Suprapubic skin (tissue), 4 donors: Measurements from ENCODE around the gene DSG3. TPM values are rescaled to one million over a fixed set of nuclear protein-coding genes. Genes with fewer than 3 reads are reported as not detected.
A peak's percentile ranks its signal among the peaks of the same experiment; 100 is the strongest.

Experiments
- DNase-seq, 2 donors: peaks; one replicate each; pipeline ENCODE4 v3.0.0-alpha.2; 2019; ENCODE audit warnings: low spot score in 2 of 2
- H3K27ac ChIP-seq: fragments of 200-600 bp; sonication (generic); one replicate; pipeline ENCODE4 v1.5.1; 2019
- H3K27me3 ChIP-seq: fragments of 200-600 bp; sonication (generic); one replicate; pipeline ENCODE4 v1.5.1; 2019
- H3K36me3 ChIP-seq: fragments of 200-600 bp; sonication (generic); one replicate; pipeline ENCODE4 v1.5.1; 2019
- H3K4me1 ChIP-seq: fragments of 200-600 bp; sonication (generic); one replicate; pipeline ENCODE4 v1.5.1; 2019
- H3K4me3 ChIP-seq: fragments of 200-600 bp; sonication (generic); one replicate; pipeline ENCODE4 v1.5.1; 2019; ENCODE audit warnings: mild to moderate bottlenecking
- H3K9me3 ChIP-seq: fragments of 200-600 bp; sonication (generic); one replicate; pipeline ENCODE4 v1.5.1; 2019
- EP300 ChIP-seq: sonication (generic); formaldehyde crosslinking; IDR thresholded peaks from one replicate; pipeline ENCODE4 v1.6.1; 2017; ENCODE audit warnings: antibody characterized with exemption
- POLR2A ChIP-seq, 2 donors: fragments of 450-650 bp; IDR thresholded peaks; one replicate each; pipeline ENCODE4 v1.6.1; 2017; ENCODE audit warnings: antibody characterized with exemption in 2 of 2, mild to moderate bottlenecking in 2 of 2, moderate library complexity in 2 of 2
- POLR2AphosphoS5 ChIP-seq, 3 donors: sonication (generic); formaldehyde crosslinking; IDR thresholded peaks; one replicate each; pipeline ENCODE4 v1.6.1; 2017; ENCODE audit warnings: antibody characterized with exemption in 3 of 3
- WGBS: methylation state at CpG from one replicate; pipeline ENCODE4 v1.1.5; 2018; 5-methylcytosine and 5-hydroxymethylcytosine counted together
- total RNA-seq, 4 donors: library from RNA; depleted of rRNA; stranded (reverse); fragments of >200 nt; gene quantifications; one replicate each; pipeline ENCODE4 v1.1.0, GENCODE V29; 2016
- TF ChIP-seq, protein P1 (sequence below), 2 donors: fragments of 200-600 bp in 1 of 2; fragments of 450-650 bp in 1 of 2; sonication (generic) in 1 of 2; IDR thresholded peaks; one replicate each; pipeline ENCODE4 v1.5.1; 2016 to 2019; ENCODE audit warnings: antibody characterized with exemption in 2 of 2, mild to moderate bottlenecking in 1 of 2, moderate library complexity in 1 of 2

The DSG3 gene
- total RNA-seq, 4 donors from 2014 or later: 81.8 to 223 (median 168) TPM

DNA sequence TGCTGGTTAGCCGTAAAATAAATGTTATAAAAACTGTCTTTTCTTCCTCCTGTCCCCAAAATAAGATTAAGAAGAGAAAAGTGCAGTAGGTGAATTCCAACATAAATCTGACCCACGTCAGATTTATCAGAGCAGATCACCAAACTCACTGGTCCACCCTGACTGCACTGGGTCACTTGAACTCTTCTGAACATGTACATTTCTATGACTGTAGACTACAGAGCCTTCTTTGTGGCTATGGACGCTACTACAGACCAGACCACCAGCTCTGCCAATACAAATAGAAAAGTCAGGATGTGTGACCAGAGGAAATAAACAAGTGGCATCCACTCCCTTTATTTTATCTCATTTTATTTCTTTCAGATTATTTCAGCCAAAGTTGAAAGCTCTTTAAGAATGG, 62.0 kb downstream of the DSG3 start:
- H3K9me3 ChIP-seq: no peaks in the 10 kb centered on the region
- H3K4me3 ChIP-seq: no peak overlapping the region
- TF ChIP-seq POLR2AphosphoS5 (IDR thresholded peaks at IDR 0.05): no peak
- TF ChIP-seq, protein P1, sequence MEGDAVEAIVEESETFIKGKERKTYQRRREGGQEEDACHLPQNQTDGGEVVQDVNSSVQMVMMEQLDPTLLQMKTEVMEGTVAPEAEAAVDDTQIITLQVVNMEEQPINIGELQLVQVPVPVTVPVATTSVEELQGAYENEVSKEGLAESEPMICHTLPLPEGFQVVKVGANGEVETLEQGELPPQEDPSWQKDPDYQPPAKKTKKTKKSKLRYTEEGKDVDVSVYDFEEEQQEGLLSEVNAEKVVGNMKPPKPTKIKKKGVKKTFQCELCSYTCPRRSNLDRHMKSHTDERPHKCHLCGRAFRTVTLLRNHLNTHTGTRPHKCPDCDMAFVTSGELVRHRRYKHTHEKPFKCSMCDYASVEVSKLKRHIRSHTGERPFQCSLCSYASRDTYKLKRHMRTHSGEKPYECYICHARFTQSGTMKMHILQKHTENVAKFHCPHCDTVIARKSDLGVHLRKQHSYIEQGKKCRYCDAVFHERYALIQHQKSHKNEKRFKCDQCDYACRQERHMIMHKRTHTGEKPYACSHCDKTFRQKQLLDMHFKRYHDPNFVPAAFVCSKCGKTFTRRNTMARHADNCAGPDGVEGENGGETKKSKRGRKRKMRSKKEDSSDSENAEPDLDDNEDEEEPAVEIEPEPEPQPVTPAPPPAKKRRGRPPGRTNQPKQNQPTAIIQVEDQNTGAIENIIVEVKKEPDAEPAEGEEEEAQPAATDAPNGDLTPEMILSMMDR (IDR thresholded peaks at IDR 0.05): no peak
- no peak for TF ChIP-seq EP300
- TF ChIP-seq POLR2A (IDR thresholded peaks at IDR 0.05): no peak
- H3K4me1 ChIP-seq: peaks cover 46% of the 10 kb centered on the region
- WGBS: 66% methylated on average over 3 of the region's 3 CpGs
- H3K27me3 ChIP-seq: no peaks in the 10 kb centered on the region
- H3K36me3 ChIP-seq: no peaks in the 10 kb centered on the region
- no peak for DNase-seq
- peak overlapping the region; percentile 85 for H3K27ac ChIP-seq

DNA sequence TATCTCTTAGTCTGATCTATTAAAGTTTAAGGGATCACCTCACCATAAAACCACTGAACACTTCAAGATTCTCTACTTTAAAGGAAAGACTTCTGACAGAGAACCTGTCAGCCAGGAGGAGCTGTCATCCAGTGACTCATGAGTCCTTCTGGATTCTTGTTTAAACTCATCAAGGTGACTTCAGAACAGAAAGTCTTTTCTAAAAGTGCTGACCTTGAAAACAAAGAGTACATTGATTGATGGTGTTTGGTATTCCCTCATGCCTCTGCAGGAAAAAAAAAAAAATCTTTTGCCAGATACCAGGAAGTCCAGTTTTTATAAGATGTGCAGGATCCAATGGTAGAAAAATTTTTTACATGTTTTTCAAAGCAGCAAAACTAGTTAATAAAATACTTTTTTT, 62.8 kb downstream of the DSG3 start:
- DNase-seq: no peak
- Histone ChIP-seq H3K27me3 (no peaks in the 10 kb centered on the region), H3K36me3 (no peaks in the 10 kb centered on the region), H3K4me1 (peaks cover 46% of the 10 kb centered on the region), H3K9me3 (no peaks in the 10 kb centered on the region), H3K4me3 (no peak overlapping the region), H3K27ac (peak overlapping the region; percentile 85)
- TF ChIP-seq, protein P1 (IDR thresholded peaks at IDR 0.05): no peak
- TF ChIP-seq POLR2A (IDR thresholded peaks at IDR 0.05) (no peak), EP300 (no peak), POLR2AphosphoS5 (IDR thresholded peaks at IDR 0.05) (no peak)

DNA sequence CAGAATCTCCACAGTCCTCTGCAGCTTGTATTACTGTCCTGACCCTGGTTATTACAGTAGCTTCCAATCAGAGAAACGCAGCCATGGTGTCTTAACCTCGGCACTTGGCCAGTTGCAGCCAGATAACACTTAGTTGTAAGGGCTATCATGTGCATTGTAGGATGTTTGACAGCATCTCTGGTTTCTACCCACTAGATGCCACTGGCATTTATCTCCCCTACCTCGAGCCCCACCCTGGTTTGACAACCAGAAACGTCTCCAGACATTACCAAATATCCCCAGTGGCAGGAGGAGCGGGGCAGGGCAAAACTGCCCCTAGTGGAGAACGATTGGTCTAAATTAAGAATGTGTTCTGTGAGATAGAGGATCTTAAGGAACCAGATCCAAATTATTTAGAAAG, 63.6 kb downstream of the DSG3 start:
- Histone ChIP-seq H3K27me3 (no peaks in the 10 kb centered on the region), H3K27ac (peak overlapping the region; percentile 85), H3K36me3 (no peaks in the 10 kb centered on the region), H3K4me3 (no peak overlapping the region), H3K4me1 (peaks cover 46% of the 10 kb centered on the region), H3K9me3 (no peaks in the 10 kb centered on the region)
- 36% methylated on average over 6 of the region's 6 CpGs for WGBS
- TF ChIP-seq, protein P1 (IDR thresholded peaks at IDR 0.05): no peak
- TF ChIP-seq POLR2A (IDR thresholded peaks at IDR 0.05) (no peak), EP300 (no peak), POLR2AphosphoS5 (IDR thresholded peaks at IDR 0.05) (no peak)
- DNase-seq: no peak

DNA sequence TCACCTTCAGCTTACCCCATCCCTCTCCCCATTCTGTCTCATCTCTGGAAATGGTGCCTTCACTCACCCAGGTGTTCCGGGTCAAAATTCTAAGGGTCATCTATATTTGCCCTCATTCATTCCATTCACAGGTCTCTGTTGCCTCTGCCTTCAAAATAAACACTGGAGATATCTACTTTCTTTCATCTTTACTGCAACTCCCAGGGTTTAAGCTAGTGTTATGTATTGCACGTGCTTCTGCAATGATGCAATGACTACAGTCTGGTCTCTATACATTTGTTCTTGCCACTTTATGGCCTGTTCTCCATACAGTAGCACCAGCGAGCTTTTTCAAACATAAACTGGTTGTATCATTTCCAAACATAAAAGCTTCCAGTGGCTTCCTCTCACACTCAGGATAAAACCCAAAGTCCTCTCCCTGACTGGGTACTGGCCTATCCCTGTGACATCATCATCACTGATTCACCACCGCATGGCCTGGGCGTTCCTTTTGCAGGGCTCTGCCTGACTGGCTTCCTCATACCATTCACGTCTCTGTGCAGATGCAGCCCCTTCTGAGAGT, 64.7 kb downstream of the DSG3 start:
- no peaks in the 10 kb centered on the region for H3K9me3 ChIP-seq
- peak overlapping the region; percentile 85 for H3K27ac ChIP-seq
- no peaks in the 10 kb centered on the region for H3K27me3 ChIP-seq
- H3K4me1 ChIP-seq: peaks cover 46% of the 10 kb centered on the region
- TF ChIP-seq, protein P1 (IDR thresholded peaks at IDR 0.05): no peak
- no peak for TF ChIP-seq POLR2AphosphoS5 (IDR thresholded peaks at IDR 0.05)
- no peak for TF ChIP-seq EP300
- TF ChIP-seq POLR2A (IDR thresholded peaks at IDR 0.05): no peak
- 35% methylated on average over 6 of the region's 6 CpGs for WGBS
- no peaks in the 10 kb centered on the region for H3K36me3 ChIP-seq
- DNase-seq: no peak
- no peak overlapping the region for H3K4me3 ChIP-seq

DNA sequence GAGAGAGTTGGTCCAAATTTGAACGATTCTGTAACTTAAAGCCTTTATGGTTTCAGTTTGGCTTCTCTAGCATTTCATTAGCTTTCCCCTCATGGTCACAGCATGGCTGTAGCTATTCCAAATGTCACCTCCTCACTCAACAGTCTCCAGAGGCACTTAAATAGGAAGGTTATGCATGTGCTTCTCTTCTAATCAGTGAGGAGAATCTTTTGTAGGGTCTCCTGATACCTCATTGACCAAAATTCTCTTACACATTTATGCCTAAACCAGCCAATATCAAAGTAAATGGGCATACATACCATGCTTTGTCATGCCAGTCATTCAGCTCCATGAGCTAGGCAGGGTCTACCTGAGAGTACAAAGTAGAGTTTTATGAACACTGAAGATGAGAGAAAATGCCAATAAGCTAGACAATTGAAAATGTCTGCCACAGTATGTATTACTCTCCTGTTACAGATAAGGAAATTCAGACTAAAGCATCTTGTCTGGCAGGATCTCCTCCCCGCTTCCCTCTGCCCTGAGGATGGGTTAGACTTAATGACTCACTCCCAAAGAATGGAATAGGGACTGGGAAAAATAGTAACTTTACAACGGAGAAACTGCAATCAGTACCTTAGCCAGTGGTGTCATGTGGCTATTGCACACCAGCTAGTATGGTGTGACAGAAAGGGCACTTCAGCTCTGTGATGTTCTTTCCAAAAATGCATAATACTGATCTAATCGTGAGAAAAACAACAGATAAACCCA, 65.8 kb downstream of the DSG3 start:
- no peak for DNase-seq
- 43% methylated on average over 4 of the region's 4 CpGs for WGBS
- H3K9me3 ChIP-seq: no peaks in the 10 kb centered on the region
- H3K27ac ChIP-seq: peak overlapping the region; percentile 60
- TF ChIP-seq POLR2A (IDR thresholded peaks at IDR 0.05): no peak
- no peak for TF ChIP-seq EP300
- no peak for TF ChIP-seq POLR2AphosphoS5 (IDR thresholded peaks at IDR 0.05)
- TF ChIP-seq, protein P1 (IDR thresholded peaks at IDR 0.05): no peak
- peaks cover 46% of the 10 kb centered on the region for H3K4me1 ChIP-seq
- H3K36me3 ChIP-seq: no peaks in the 10 kb centered on the region
- no peak overlapping the region for H3K4me3 ChIP-seq
- no peaks in the 10 kb centered on the region for H3K27me3 ChIP-seq
